HG03342 (cell line): ENCODE results near the gene PDCD4.

Experiments used
- ATAC-seq: cut with Tn5 transposase; IDR thresholded peaks from one replicate; pipeline ENCODE4 v1.9.1; 2021; ENCODE audit warnings: mild to moderate bottlenecking, moderate library complexity; ENCODE audit not compliant: unreplicated experiment

Gene PDCD4

GRCh38 chr10:110918269-110918642, 46.5 kb downstream of the PDCD4 start:
- no peak for ATAC-seq

GRCh38 chr10:110918643-110919348, 47.1 kb downstream of the PDCD4 start, which contains the start of gene BBIP1:
Gene BBIP1, minus strand, starts transcription at chr10:110919180. Its CDS starts 1,023 bp downstream, at chr10:110918157.
- peak; percentile 88 for ATAC-seq

GRCh38 chr10:110919349-110919931, 47.7 kb downstream of the PDCD4 start, which contains the start of gene SHOC2:
Gene SHOC2, plus strand, starts transcription at chr10:110919604. Its CDS starts 44,755 bp downstream, at chr10:110964359.
- peak; percentile 10 for ATAC-seq

DNA sequence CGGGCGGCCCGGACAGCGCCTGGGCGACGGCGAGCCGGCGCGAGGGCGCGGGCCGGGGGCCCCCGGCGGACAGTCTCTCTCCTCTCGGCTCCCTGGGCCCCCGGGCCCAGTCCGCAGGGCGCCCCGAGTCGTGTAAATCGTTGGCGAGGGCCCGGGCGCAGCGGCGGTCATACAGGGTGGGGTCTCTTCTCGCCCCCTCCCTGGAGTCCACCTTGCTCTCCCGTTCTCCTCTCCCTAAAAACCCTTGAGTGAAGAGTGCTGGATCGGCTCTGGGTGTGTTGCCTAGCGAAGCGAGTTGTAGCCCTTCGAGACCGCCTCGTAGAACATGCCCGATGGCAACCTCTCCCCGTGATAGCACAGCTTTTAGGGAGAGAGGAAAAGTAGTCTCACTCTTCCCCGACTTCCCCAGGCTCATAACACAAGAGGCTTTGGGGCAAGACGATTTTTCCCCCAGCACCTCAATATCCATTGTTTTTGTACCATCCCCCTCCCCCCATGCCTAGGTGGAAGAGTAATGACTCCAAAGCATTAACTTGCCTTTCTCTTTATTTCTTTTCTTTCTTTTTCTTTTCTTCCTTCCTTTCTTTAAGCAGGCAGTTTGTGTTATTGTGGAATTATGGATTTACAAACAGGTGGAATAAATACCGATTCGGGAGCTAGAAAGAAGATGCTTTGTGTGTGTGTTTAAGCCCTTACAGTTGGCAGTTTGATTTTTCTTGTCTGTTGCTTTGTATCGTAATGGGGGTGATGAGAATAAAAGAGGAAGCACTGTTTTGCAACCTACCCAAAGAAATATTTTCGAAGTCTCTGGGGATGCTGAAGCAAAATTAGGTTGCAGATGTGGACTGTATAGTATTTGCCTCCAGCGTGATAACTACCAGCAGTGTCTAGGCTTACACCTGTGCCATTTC, 48.5 kb downstream of the PDCD4 start:
- peak; percentile 28 for ATAC-seq

DNA sequence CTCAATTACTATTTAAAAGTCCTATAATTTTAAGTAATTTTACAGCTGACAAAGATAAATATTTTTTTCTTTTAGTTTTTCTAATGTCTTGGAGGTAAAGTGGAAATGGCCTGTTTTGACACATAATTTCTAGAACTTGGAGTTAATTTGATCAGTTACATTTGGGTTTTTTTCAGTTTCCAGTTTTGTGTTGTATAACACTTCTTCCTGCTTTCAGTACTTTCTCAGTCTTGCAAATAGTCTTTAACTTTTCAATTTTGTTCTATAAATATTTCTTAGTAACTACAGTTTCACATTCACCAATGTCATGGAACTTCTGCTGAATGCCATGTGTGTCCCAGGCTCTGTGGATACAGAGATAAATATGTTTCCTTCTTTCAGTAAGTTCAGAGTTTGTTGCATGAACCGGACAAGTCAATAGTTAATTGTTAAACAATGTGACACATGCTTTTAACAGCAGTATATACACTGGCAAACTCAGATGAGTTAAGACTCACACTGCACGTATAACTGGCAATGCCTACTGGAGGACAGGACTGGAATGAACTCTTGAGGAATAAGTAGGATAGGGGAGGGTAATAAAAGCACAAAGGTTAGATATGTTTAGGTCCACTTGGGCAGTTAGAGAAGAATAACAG, 52.2 kb downstream of the PDCD4 start:
- ATAC-seq: no peak

DNA sequence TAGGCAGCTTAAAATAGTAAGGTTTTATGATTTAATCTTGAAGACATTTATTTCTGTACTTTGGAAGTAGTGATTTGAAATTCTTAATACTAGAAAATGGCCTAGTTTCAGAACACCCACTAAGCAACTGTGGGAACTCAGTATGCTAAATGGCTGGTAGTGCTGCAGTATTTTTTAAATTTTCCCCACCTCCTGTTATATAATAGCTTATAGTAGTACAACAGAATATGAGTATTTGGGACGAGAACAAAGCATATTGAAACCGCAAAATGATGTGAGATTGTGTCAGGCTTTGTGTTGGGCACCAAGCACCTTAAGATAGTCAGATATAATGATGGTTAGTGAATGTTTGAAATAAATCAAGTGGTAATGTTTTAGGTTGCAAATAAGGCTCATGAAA, 55.7 kb downstream of the PDCD4 start:
- no peak for ATAC-seq

- no peak for ATAC-seq
These were observed 60.1 kb downstream of the PDCD4 start for GRCh38 chr10:110931769-110932381.

- ATAC-seq: no peak
These were observed 60.9 kb downstream of the PDCD4 start for GRCh38 chr10:110932505-110933180.

GRCh38 chr10:110936757-110937156, 65.0 kb downstream of the PDCD4 start:
- ATAC-seq: no peak

DNA sequence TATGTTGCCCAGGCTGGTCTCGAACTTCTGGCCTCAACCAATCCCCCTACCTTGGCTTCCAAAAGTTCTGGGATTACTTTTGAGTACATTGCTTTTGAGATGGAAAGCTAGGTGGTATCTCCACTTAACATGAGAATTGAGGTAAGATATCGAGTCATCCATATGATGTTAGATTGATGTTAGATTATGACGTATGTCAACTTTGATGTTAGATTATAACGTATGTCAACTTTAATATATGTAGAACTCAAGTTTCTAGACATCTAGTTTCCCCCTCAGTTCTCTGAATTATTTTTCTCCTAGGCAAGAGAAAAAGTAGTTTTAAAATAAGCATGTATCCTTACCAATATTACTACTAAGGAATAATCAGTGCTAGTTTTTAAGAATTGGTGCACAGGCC, 67.7 kb downstream of the PDCD4 start:
- no peak for ATAC-seq

DNA sequence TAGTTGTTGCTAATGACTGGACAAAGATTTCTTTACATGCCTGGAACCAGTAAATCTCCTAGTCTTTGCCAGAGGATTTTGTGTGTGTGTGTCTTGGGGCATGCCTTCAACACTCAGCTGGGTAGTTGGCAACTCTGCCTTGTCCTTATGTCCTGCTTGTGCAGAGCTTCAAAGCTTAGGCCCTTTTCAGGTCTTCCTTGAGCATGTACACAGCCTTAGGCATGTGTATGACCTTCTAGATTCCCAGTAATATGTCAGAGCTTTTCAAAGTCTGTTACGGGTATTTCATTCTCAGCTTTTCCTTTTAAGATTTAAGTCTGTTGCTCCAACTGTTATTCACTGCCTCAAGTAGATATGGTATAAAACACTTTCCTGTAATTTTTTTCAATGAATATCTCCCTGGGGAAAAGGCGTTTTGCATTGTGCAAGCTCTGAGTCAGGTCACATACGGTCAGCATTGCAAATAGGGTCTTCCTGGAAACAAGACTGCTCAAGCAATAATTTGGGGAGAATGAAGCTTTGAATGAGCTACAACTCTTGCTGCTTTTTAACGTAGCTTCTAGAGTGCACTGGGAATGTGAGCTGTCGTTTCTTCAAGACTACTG, 73.2 kb downstream of the PDCD4 start:
- no peak for ATAC-seq

- no peak for ATAC-seq
These were observed 74.8 kb downstream of the PDCD4 start for GRCh38 chr10:110946496-110946895.

GRCh38 chr10:110947061-110947595, 75.4 kb downstream of the PDCD4 start:
- ATAC-seq: no peak
